Vagina (tissue), 2 donors: ENCODE data around the gene KIRREL3. TPM values are rescaled to one million over a fixed set of nuclear protein-coding genes. Genes with fewer than 3 reads are reported as not detected.

ENCODE experiments used
- DNase-seq, 2 donors: peaks; one replicate each; pipeline ENCODE4 v3.0.0-alpha.2; 2017; ENCODE audit errors: extremely low spot score in 2 of 2
- H3K27ac ChIP-seq: fragments of 200-600 bp; sonication (generic); one replicate; pipeline ENCODE4 v1.5.1; 2019
- H3K27me3 ChIP-seq: fragments of 200-600 bp; sonication (generic); one replicate; pipeline ENCODE4 v1.5.1; 2019
- H3K36me3 ChIP-seq, 2 donors: fragments of 200-600 bp; sonication (generic); one replicate each; pipeline ENCODE4 v1.5.1; 2017 to 2019
- H3K4me1 ChIP-seq: fragments of 200-600 bp; sonication (generic); one replicate; pipeline ENCODE4 v1.5.1; 2019
- H3K4me3 ChIP-seq, 2 donors: fragments of 200-600 bp; sonication (generic); 1 replicate in 1 of 2; 2 replicates in 1 of 2; pipeline ENCODE4 v1.5.1; 2016 to 2019
- H3K9me3 ChIP-seq: fragments of 200-600 bp; sonication (generic); one replicate; pipeline ENCODE4 v1.5.1; 2019
- CTCF ChIP-seq, 3 experiments: fragments of 450-650 bp in 2 of 3; fragments of 200-600 bp in 1 of 3; sonication (generic) in 1 of 3; IDR thresholded peaks; one replicate each; pipeline ENCODE4 v1.5.1; 2017 to 2019; ENCODE audit warnings: antibody characterized with exemption in 3 of 3, mild to moderate bottlenecking in 2 of 3, moderate library complexity in 2 of 3
- POLR2A ChIP-seq, 2 donors: fragments of 450-650 bp; IDR thresholded peaks; one replicate each; pipeline ENCODE4 v1.6.1; 2017; ENCODE audit warnings: antibody characterized with exemption in 2 of 2, mild to moderate bottlenecking in 2 of 2, moderate library complexity in 2 of 2
- POLR2AphosphoS5 ChIP-seq, 2 donors: sonication (generic); formaldehyde crosslinking; IDR thresholded peaks; one replicate each; pipeline ENCODE4 v1.9.0; 2017; ENCODE audit warnings: antibody characterized with exemption in 2 of 2, mild to moderate bottlenecking in 2 of 2, low read depth in 1 of 2; ENCODE audit not compliant: insufficient read depth in 1 of 2
- intact Hi-C: fragments of 100-400 bp; cut with DNase I; formaldehyde crosslinking; loops from one replicate; pipeline ENCODE4 v1.15.1; 2023
- total RNA-seq: library from RNA; depleted of rRNA; stranded (reverse); fragments of >200 nt; gene quantifications from one replicate; pipeline ENCODE4 v1.2.3, GENCODE V29; 2016

KIRREL3 gene
- total RNA-seq, 1 donor from 2014 or later: not detected

- no peaks in the 10 kb centered on the region for H3K27me3 ChIP-seq
- no peak for TF ChIP-seq POLR2A (IDR thresholded peaks at IDR 0.05)
- TF ChIP-seq CTCF (IDR thresholded peaks at IDR 0.05): no peak
- no peak for TF ChIP-seq POLR2AphosphoS5 (IDR thresholded peaks at IDR 0.05; ENCODE audit: insufficient read depth in 1 of 2, low read depth in 1 of 2)
- H3K27ac ChIP-seq: no peak overlapping the region
- no peaks in the 10 kb centered on the region for H3K4me1 ChIP-seq
- no peaks in the 10 kb centered on the region for H3K36me3 ChIP-seq
- intact Hi-C loops: no loop called here
- no peaks in the 10 kb centered on the region for H3K9me3 ChIP-seq
- no peak overlapping the region for H3K4me3 ChIP-seq
- no peak for DNase-seq
Observed at GRCh38 chr11:126924376-126925040, 76.1 kb downstream of the KIRREL3 start.

GRCh38 chr11:126920833-126921232 is 79.7 kb downstream of the KIRREL3 start:
- Histone ChIP-seq H3K4me3 (no peak overlapping the region), H3K27me3 (no peaks in the 10 kb centered on the region), H3K4me1 (no peaks in the 10 kb centered on the region), H3K9me3 (no peaks in the 10 kb centered on the region), H3K36me3 (no peaks in the 10 kb centered on the region), H3K27ac (no peak overlapping the region)
- intact Hi-C loops: no loop called here
- no peak for TF ChIP-seq CTCF (IDR thresholded peaks at IDR 0.05)
- no peak for TF ChIP-seq POLR2A (IDR thresholded peaks at IDR 0.05)
- no peak for TF ChIP-seq POLR2AphosphoS5 (IDR thresholded peaks at IDR 0.05; ENCODE audit: insufficient read depth in 1 of 2, low read depth in 1 of 2)
- no peak for DNase-seq

- intact Hi-C loops: no loop called here
- no peak for DNase-seq
- Histone ChIP-seq H3K27me3 (no peaks in the 10 kb centered on the region), H3K27ac (no peak overlapping the region), H3K36me3 (no peaks in the 10 kb centered on the region), H3K4me1 (no peaks in the 10 kb centered on the region), H3K4me3 (no peak overlapping the region), H3K9me3 (no peaks in the 10 kb centered on the region)
- TF ChIP-seq POLR2AphosphoS5 (IDR thresholded peaks at IDR 0.05; ENCODE audit: insufficient read depth in 1 of 2, low read depth in 1 of 2) (no peak), CTCF (IDR thresholded peaks at IDR 0.05) (no peak), POLR2A (IDR thresholded peaks at IDR 0.05) (no peak)
Observed at GRCh38 chr11:126919147-126919823, 81.3 kb downstream of the KIRREL3 start.

GRCh38 chr11:126918556-126918955 is 82.0 kb downstream of the KIRREL3 start:
- H3K27me3 ChIP-seq: no peaks in the 10 kb centered on the region
- H3K36me3 ChIP-seq: no peaks in the 10 kb centered on the region
- no peaks in the 10 kb centered on the region for H3K9me3 ChIP-seq
- TF ChIP-seq POLR2A (IDR thresholded peaks at IDR 0.05) (no peak), POLR2AphosphoS5 (IDR thresholded peaks at IDR 0.05; ENCODE audit: insufficient read depth in 1 of 2, low read depth in 1 of 2) (no peak), CTCF (IDR thresholded peaks at IDR 0.05) (no peak)
- H3K27ac ChIP-seq: no peak overlapping the region
- intact Hi-C loops: no loop called here
- no peak overlapping the region for H3K4me3 ChIP-seq
- no peak for DNase-seq
- H3K4me1 ChIP-seq: no peaks in the 10 kb centered on the region
